Measurements from ENCODE around the gene SMG6.

GRCh38 chr17:2019723-2020122 is 283.9 kb downstream of the SMG6 start:
- TF ChIP-seq, protein P1, sequence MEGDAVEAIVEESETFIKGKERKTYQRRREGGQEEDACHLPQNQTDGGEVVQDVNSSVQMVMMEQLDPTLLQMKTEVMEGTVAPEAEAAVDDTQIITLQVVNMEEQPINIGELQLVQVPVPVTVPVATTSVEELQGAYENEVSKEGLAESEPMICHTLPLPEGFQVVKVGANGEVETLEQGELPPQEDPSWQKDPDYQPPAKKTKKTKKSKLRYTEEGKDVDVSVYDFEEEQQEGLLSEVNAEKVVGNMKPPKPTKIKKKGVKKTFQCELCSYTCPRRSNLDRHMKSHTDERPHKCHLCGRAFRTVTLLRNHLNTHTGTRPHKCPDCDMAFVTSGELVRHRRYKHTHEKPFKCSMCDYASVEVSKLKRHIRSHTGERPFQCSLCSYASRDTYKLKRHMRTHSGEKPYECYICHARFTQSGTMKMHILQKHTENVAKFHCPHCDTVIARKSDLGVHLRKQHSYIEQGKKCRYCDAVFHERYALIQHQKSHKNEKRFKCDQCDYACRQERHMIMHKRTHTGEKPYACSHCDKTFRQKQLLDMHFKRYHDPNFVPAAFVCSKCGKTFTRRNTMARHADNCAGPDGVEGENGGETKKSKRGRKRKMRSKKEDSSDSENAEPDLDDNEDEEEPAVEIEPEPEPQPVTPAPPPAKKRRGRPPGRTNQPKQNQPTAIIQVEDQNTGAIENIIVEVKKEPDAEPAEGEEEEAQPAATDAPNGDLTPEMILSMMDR (IDR thresholded peaks at IDR 0.05; ENCODE audit: low read depth, low read length) = no peak
- no peak for TF ChIP-seq POLR2A (IDR thresholded peaks at IDR 0.05; ENCODE audit: extremely low read depth, insufficient read length)
